ENCODE results near the gene E4F1.

DNA sequence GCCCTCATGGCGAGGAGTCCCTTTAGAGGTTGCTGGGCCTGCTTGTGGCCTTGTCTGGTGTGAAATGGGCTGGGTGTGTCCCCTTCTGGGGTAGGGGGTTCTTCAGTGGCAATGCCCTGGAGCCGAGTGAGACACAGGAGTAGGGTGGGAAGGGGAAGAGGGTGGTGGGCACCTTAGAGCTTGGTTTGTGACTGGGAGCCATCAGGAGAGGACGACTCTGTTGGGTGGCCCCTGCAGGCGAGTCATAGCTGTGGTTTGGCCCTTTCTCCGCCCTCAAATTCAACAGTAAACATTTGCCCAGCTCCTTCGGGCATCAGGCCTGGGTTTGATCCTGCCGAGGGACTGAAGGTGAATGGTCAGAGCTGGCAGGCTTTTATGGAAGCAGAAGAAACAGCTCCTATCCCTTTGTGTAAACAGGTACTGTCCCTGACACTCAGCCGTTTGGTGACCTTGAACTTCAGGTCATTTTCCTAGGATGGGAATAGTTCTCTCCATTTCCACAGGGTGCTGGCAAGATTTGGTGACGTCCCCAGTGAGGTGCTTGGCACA is 2.9 kb downstream of the E4F1 start:
- TF ChIP-seq POLR2A (IDR thresholded peaks at IDR 0.05): no peak
- TF ChIP-seq, protein P1, sequence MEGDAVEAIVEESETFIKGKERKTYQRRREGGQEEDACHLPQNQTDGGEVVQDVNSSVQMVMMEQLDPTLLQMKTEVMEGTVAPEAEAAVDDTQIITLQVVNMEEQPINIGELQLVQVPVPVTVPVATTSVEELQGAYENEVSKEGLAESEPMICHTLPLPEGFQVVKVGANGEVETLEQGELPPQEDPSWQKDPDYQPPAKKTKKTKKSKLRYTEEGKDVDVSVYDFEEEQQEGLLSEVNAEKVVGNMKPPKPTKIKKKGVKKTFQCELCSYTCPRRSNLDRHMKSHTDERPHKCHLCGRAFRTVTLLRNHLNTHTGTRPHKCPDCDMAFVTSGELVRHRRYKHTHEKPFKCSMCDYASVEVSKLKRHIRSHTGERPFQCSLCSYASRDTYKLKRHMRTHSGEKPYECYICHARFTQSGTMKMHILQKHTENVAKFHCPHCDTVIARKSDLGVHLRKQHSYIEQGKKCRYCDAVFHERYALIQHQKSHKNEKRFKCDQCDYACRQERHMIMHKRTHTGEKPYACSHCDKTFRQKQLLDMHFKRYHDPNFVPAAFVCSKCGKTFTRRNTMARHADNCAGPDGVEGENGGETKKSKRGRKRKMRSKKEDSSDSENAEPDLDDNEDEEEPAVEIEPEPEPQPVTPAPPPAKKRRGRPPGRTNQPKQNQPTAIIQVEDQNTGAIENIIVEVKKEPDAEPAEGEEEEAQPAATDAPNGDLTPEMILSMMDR (IDR thresholded peaks at IDR 0.05): no peak

Measured in testis (tissue), 2 donors.